Left ventricle myocardium inferior (tissue), 1 donor: ENCODE data around the gene EHMT1. TPM values are rescaled to one million over a fixed set of nuclear protein-coding genes. Genes with fewer than 3 reads are reported as not detected.

Experiments used
- DNase-seq: peaks from one replicate; pipeline ENCODE4 v3.0.0-alpha.2; 2020
- H3K27ac ChIP-seq: fragments of 200-600 bp; replicated peaks from 2 replicates; pipeline ENCODE4 v1.8.0; 2021
- H3K27me3 ChIP-seq: fragments of 200-600 bp; 2 replicates; pipeline ENCODE4 v1.8.0; 2021; ENCODE audit warnings: low read depth
- H3K36me3 ChIP-seq: fragments of 200-600 bp; 2 replicates; pipeline ENCODE4 v1.8.0; 2021
- H3K4me1 ChIP-seq: fragments of 200-600 bp; 2 replicates; pipeline ENCODE4 v1.8.0; 2021
- H3K4me3 ChIP-seq: fragments of 200-600 bp; 2 replicates; pipeline ENCODE4 v1.8.0; 2021; ENCODE audit warnings: mild to moderate bottlenecking, moderate library complexity
- H3K9me3 ChIP-seq: fragments of 200-600 bp; replicated peaks from 2 replicates; pipeline ENCODE4 v1.8.0; 2021
- intact Hi-C: fragments of 100-400 bp; cut with micrococcal nuclease; formaldehyde crosslinking; loops from one replicate; pipeline ENCODE4 v1.11.0; 2022
- total RNA-seq: library from RNA; stranded (reverse); fragmentation: NEBNext Ultra II Directional; extraction: Animal tissue kit (Norgen Biotek cat#: 25700); gene quantifications from one replicate; pipeline ENCODE4 v1.2.1, GENCODE V29; 2021
- TF ChIP-seq, protein P1 (sequence below): fragments of 200-600 bp; IDR thresholded peaks from 2 replicates; pipeline ENCODE4 v1.8.0; 2021; ENCODE audit warnings: antibody characterized with exemption, mild to moderate bottlenecking, borderline replicate concordance
- donor health status: DM: no; HTN: yes; CAD: no; lungs with severe emphysema.

Gene EHMT1
- total RNA-seq, 1 donor from 2014 or later: 31.3 TPM

- no peak overlapping the region for H3K27ac ChIP-seq
- peaks cover 26% of the 10 kb centered on the region for H3K36me3 ChIP-seq
- intact Hi-C loops: no loop called here
Observed at GRCh38 chr9:137741330-137741729, 122.5 kb downstream of the EHMT1 start.

GRCh38 chr9:137742698-137743097 is 123.9 kb downstream of the EHMT1 start:
- TF ChIP-seq, protein P1, sequence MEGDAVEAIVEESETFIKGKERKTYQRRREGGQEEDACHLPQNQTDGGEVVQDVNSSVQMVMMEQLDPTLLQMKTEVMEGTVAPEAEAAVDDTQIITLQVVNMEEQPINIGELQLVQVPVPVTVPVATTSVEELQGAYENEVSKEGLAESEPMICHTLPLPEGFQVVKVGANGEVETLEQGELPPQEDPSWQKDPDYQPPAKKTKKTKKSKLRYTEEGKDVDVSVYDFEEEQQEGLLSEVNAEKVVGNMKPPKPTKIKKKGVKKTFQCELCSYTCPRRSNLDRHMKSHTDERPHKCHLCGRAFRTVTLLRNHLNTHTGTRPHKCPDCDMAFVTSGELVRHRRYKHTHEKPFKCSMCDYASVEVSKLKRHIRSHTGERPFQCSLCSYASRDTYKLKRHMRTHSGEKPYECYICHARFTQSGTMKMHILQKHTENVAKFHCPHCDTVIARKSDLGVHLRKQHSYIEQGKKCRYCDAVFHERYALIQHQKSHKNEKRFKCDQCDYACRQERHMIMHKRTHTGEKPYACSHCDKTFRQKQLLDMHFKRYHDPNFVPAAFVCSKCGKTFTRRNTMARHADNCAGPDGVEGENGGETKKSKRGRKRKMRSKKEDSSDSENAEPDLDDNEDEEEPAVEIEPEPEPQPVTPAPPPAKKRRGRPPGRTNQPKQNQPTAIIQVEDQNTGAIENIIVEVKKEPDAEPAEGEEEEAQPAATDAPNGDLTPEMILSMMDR: no peak
- intact Hi-C loops: no loop called here
- Histone ChIP-seq H3K4me3 (no peak overlapping the region), H3K9me3 (no peaks in the 10 kb centered on the region), H3K27me3 (no peaks in the 10 kb centered on the region), H3K36me3 (peaks cover 35% of the 10 kb centered on the region), H3K4me1 (peaks cover 38% of the 10 kb centered on the region), H3K27ac (peak overlapping the region; percentile 9)
- DNase-seq: peak; percentile 31

More at GRCh38 chr9:137741330-137741729, 122.5 kb downstream of the EHMT1 start:
- TF ChIP-seq, protein P1: no peak
- Histone ChIP-seq H3K27me3 (no peaks in the 10 kb centered on the region), H3K9me3 (no peaks in the 10 kb centered on the region), H3K4me3 (no peak overlapping the region), H3K4me1 (peaks cover 38% of the 10 kb centered on the region)
- DNase-seq: no peak

DNA sequence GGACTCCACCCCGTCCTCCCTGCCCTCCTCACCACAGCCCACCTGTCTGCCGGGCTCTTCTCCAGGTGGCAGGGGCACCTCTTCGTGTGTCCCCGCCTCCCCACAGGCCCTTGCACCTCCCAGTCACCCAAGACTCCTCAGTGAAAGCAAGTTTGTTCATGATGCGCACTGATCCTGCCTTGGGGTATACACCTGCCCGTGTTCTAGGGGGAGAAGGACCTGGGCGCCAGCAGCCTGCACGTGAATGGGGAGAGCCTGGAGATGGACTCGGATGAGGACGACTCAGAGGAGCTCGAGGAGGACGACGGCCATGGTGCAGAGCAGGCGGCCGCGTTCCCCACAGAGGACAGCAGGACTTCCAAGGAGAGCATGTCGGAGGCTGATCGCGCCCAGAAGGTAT is 124.9 kb downstream of the EHMT1 start:
- TF ChIP-seq, protein P1: no peak
- DNase-seq: no peak
- Histone ChIP-seq H3K27ac (no peak overlapping the region), H3K4me3 (no peak overlapping the region), H3K4me1 (peaks cover 38% of the 10 kb centered on the region), H3K9me3 (no peaks in the 10 kb centered on the region), H3K36me3 (peaks cover 42% of the 10 kb centered on the region), H3K27me3 (no peaks in the 10 kb centered on the region)
- intact Hi-C loops: no loop called here

- Histone ChIP-seq H3K36me3 (peaks cover 42% of the 10 kb centered on the region), H3K27ac (no peak overlapping the region), H3K4me1 (peaks cover 33% of the 10 kb centered on the region), H3K27me3 (no peaks in the 10 kb centered on the region), H3K4me3 (no peak overlapping the region), H3K9me3 (no peaks in the 10 kb centered on the region)
- intact Hi-C loops: no loop called here
- DNase-seq: peak; percentile 27
- TF ChIP-seq, protein P1: no peak
Observed at GRCh38 chr9:137744632-137745183, 125.9 kb downstream of the EHMT1 start.

DNA sequence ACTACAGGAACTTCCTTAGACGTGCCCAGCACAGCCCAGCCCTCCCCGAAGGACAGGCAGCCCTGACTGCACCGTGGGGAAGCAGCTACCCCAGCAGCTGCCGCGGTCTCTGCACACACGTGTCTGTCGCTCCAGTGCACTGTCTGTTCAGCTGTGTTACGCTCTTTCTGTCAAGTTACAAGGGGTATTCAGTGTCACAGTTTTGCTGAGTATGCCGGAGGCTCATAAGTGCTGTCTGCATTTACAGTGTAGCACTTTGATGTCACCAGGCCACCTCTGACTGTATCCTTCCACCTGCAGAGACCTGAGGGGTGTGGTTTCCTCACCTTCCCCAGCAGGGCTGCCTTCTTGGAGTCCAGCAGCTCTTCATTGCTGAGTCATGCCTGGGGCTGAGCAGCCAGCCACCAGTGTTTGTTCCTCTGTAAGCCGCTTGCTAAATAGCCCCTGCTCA is 126.8 kb downstream of the EHMT1 start:
- Histone ChIP-seq H3K27ac (no peak overlapping the region), H3K27me3 (no peaks in the 10 kb centered on the region), H3K9me3 (no peaks in the 10 kb centered on the region), H3K36me3 (peaks cover 42% of the 10 kb centered on the region), H3K4me3 (no peak overlapping the region), H3K4me1 (peaks cover 24% of the 10 kb centered on the region)
- TF ChIP-seq, protein P1: no peak
- intact Hi-C loops: no loop called here
- DNase-seq: no peak
